Heart left ventricle (tissue), 16 donors: ENCODE data around the gene BOD1L1. TPM values are rescaled to one million over a fixed set of nuclear protein-coding genes. Genes with fewer than 3 reads are reported as not detected.

Experiments
- ATAC-seq, 4 donors: fragments of 200-7000 bp; cut with Tn5 transposase; one replicate each; pipeline ENCODE4 v1.9.1; 2020 to 2022; ENCODE audit warnings: moderate library complexity in 4 of 4, mild to moderate bottlenecking in 3 of 4, moderate number of reproducible peaks in 1 of 4
- DNase-seq, 5 donors: peaks; one replicate each; pipeline ENCODE4 v3.0.0-alpha.2; 2020
- H3K27ac ChIP-seq, 12 donors: fragments of 200-600 bp; sonication (generic) in 4 of 12; one replicate each; pipeline versions ENCODE4 v1.5.0 to v1.8.0; 2016 to 2022; ENCODE audit warnings: mild to moderate bottlenecking in 2 of 12
- H3K27me3 ChIP-seq, 9 donors: fragments of 200-600 bp; sonication (generic) in 2 of 9; one replicate each; pipeline versions ENCODE4 v1.5.1 to v1.8.0; 2016 to 2022; ENCODE audit warnings: mild to moderate bottlenecking in 3 of 9
- H3K36me3 ChIP-seq, 9 donors: fragments of 200-600 bp; sonication (generic) in 2 of 9; one replicate each; pipeline versions ENCODE4 v1.5.0 to v1.8.0; 2018 to 2022; ENCODE audit warnings: mild to moderate bottlenecking in 2 of 9
- H3K4me1 ChIP-seq, 12 donors: fragments of 200-600 bp; sonication (generic) in 4 of 12; one replicate each; pipeline versions ENCODE4 v1.5.0 to v1.8.0; 2016 to 2022; ENCODE audit warnings: mild to moderate bottlenecking in 3 of 12
- H3K4me3 ChIP-seq, 12 donors: fragments of 200-600 bp; sonication (generic) in 4 of 12; one replicate each; pipeline versions ENCODE4 v1.5.0 to v1.8.0; 2017 to 2022; ENCODE audit warnings: mild to moderate bottlenecking in 9 of 12, moderate library complexity in 4 of 12
- H3K9me3 ChIP-seq, 12 donors: fragments of 200-600 bp; sonication (generic) in 4 of 12; one replicate each; pipeline versions ENCODE4 v1.5.0 to v1.8.0; 2016 to 2022; ENCODE audit warnings: mild to moderate bottlenecking in 1 of 12
- CTCF ChIP-seq, 12 donors: fragments of 200-600 bp; sonication (generic) in 4 of 12; IDR thresholded peaks; one replicate each; pipeline versions ENCODE4 v1.5.0 to v1.8.0; 2018 to 2022; ENCODE audit warnings: antibody characterized with exemption in 12 of 12, mild to moderate bottlenecking in 5 of 12
- POLR2A ChIP-seq, 2 donors: fragments of 450-650 bp; IDR thresholded peaks; one replicate each; pipeline ENCODE4 v1.6.1; 2017; ENCODE audit warnings: antibody characterized with exemption in 2 of 2, mild to moderate bottlenecking in 2 of 2, moderate library complexity in 2 of 2
- whole genome bisulfite sequencing, 4 donors: extraction: QIAGEN DNeasy Blood & Tissue Kit in 2 of 4; methylation state at CpG; one replicate each; pipeline versions ENCODE4 v1.1.5 to v1.1.7; 2013 to 2018; 5-methylcytosine and 5-hydroxymethylcytosine counted together
- intact Hi-C, 10 donors: fragments of 100-400 bp; cut with DNase I; formaldehyde crosslinking; loops; one replicate each; pipeline versions ENCODE4 v1.11.1 to v1.14.2; 2022
- polyA plus RNA-seq, 2 donors: library from polyadenylated mRNA; stranded (reverse); fragments of 200-250 nt; gene quantifications; one replicate each; pipeline ENCODE4 v1.2.3, GENCODE V29; 2013
- total RNA-seq, 9 donors: library from RNA; depleted of rRNA in 2 of 9; stranded (reverse); fragments of >200 nt in 2 of 9; fragmentation: NEBNext Ultra II Directional in 3 of 9; extraction: Animal tissue kit (Norgen Biotek cat#: 25700) in 3 of 9; gene quantifications; one replicate each; pipeline versions ENCODE4 v1.1.0 to v1.2.4, GENCODE V29; 2016 to 2023
- donor health status: ischemic (EF 13 %, LVEDD 7.1; RV severe dilation, severe dysfunction).
- donor health status: healthy with polysubstance abuse.
- donor health status: DM: no; HTN: yes; CAD: no.
- donor health status: DM: no; HTN: no; CAD: no.
- donor health status: ischemic (EF 25% LVEDD 6.9; RV normal size, moderate dysfunction).
- donor health status: ischemic (EF 25% LVEDD 5.7; RV mildly dilated, moderate dysfunction).
- donor health status: healthy.
- donor health status: DM: yes; HTN: yes; CAD: no.
- donor health status: ischemic (EF 35%, LVEDD 5.7; RV mildly dilated, moderate dysfunction).
- donor health status: nonischemic (EF 11% LVEDD 7.7; RV severe dilation, severe dysfunction).
- donor health status: DM: yes; HTN: yes; CAD: no.
- donor health status: PGD.
- donor health status: ischemic (EF 29% LVEDD 5.4; RV normal size, mild dysfunction).
- donor health status: nonischemic (EF 23%, LVEDD 6.1; RV moderate dilation, normal function).

The BOD1L1 gene
- total and polyA plus RNA-seq, 11 donors: 10.9 to 29.2 (median 18.7) TPM

- 37 to 47% (median 41%) methylated on average over 4 of the region's 4 CpGs for WGBS, 4 donors
- TF ChIP-seq CTCF (IDR thresholded peaks at IDR 0.05): no peak
- TF ChIP-seq POLR2A (IDR thresholded peaks at IDR 0.05): no peak
- Histone ChIP-seq H3K4me3 (no peak overlapping the region), H3K36me3 (no peaks in the 10 kb centered on the region), H3K9me3 (peaks cover 0 to 18% (median 10%) of the 10 kb centered on the region in 12 donors), H3K27ac (no peak overlapping the region), H3K27me3 (peaks cover 60 to 100% (median 98%) of the 10 kb centered on the region in 9 donors), H3K4me1 (peaks cover 0 to 33% (median 7%) of the 10 kb centered on the region in 12 donors)
- no peak for ATAC-seq
- no peak for DNase-seq
- intact Hi-C loops: no loop called here
Measured at GRCh38 chr4:13525606-13526281, 101.8 kb downstream of the BOD1L1 start.

GRCh38 chr4:13524504-13525243 is 102.9 kb downstream of the BOD1L1 start:
- H3K27me3 ChIP-seq: peaks cover 55 to 100% (median 97%) of the 10 kb centered on the region in 9 donors

GRCh38 chr4:13523591-13524503 is 103.7 kb downstream of the BOD1L1 start:
- TF ChIP-seq POLR2A (IDR thresholded peaks at IDR 0.05): no peak
- TF ChIP-seq CTCF (IDR thresholded peaks at IDR 0.05): no peak
- ATAC-seq: no peak
- Histone ChIP-seq H3K4me3 (no peak overlapping the region), H3K4me1 (peaks cover 0 to 25% (median 7%) of the 10 kb centered on the region in 12 donors), H3K27ac (no peak overlapping the region), H3K36me3 (no peaks in the 10 kb centered on the region), H3K9me3 (peaks cover 0 to 18% (median 10%) of the 10 kb centered on the region in 12 donors), H3K27me3 (peaks cover 55 to 100% (median 91%) of the 10 kb centered on the region in 9 donors)
- no peak for DNase-seq
- intact Hi-C loops: no loop called here
- 9 to 11% (median 10%) methylated on average over 52 to 59 of the region's 59 CpGs for WGBS, 4 donors

More at GRCh38 chr4:13524504-13525243, 102.9 kb downstream of the BOD1L1 start:
- no peak overlapping the region for H3K4me3 ChIP-seq
- peaks cover 0 to 18% (median 10%) of the 10 kb centered on the region in 12 donors for H3K9me3 ChIP-seq
- H3K36me3 ChIP-seq: no peaks in the 10 kb centered on the region
- H3K4me1 ChIP-seq: peaks cover 0 to 33% (median 7%) of the 10 kb centered on the region in 12 donors
- no peak overlapping the region for H3K27ac ChIP-seq
- ATAC-seq (no peak), DNase-seq (no peak)
- TF ChIP-seq POLR2A (IDR thresholded peaks at IDR 0.05) (no peak), CTCF (IDR thresholded peaks at IDR 0.05) (no peak)
- 7 to 13% (median 9%) methylated on average over 19 to 36 of the region's 36 CpGs for WGBS, 4 donors
- intact Hi-C loops: no loop called here
